ENCODE data around the gene VAV3. TPM values are rescaled to one million over a fixed set of nuclear protein-coding genes. Genes with fewer than 3 reads are reported as not detected.

The VAV3 gene
- total RNA-seq, 4 donors from 2014 or later, result 1.9 to 5.8 (median 3.0) TPM

DNA sequence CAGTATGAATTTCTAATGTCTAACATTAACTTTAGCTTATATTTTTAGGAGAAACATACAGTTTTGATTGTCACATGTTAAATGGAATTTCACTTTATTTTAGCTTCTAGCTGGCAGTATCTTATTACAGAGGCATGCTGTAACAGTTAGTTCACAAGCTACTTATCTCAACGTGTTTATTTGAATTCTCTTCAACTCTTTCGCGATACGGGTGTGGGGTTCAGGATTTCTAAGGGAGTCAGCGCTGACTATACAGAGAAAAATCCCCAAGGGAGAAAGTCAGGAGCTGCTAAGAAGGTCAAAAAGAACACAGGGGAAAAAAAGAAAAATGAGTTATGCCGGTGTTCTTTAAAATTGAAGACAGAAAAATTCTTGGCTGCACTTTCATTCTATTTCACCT, 296.2 kb downstream of the VAV3 start:
- no peak for DNase-seq (ENCODE audit: extremely low spot score)
- H3K9me3 ChIP-seq, result no peaks in the 10 kb centered on the region
- H3K4me3 ChIP-seq, result peak overlapping the region in 1 of 4 donors; percentile 17
- H3K27me3 ChIP-seq, result no peaks in the 10 kb centered on the region
- TF ChIP-seq POLR2AphosphoS5 (IDR thresholded peaks at IDR 0.05) (no peak), EP300 (IDR thresholded peaks at IDR 0.05) (no peak), POLR2A (IDR thresholded peaks at IDR 0.05; ENCODE audit: low read depth) (no peak)
- TF ChIP-seq, protein P1, sequence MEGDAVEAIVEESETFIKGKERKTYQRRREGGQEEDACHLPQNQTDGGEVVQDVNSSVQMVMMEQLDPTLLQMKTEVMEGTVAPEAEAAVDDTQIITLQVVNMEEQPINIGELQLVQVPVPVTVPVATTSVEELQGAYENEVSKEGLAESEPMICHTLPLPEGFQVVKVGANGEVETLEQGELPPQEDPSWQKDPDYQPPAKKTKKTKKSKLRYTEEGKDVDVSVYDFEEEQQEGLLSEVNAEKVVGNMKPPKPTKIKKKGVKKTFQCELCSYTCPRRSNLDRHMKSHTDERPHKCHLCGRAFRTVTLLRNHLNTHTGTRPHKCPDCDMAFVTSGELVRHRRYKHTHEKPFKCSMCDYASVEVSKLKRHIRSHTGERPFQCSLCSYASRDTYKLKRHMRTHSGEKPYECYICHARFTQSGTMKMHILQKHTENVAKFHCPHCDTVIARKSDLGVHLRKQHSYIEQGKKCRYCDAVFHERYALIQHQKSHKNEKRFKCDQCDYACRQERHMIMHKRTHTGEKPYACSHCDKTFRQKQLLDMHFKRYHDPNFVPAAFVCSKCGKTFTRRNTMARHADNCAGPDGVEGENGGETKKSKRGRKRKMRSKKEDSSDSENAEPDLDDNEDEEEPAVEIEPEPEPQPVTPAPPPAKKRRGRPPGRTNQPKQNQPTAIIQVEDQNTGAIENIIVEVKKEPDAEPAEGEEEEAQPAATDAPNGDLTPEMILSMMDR (IDR thresholded peaks at IDR 0.05), result no peak
- intact Hi-C loops (cut with DNase I), result no loop called here
- peak overlapping the region; percentile 56 to 70 (median 65) for H3K27ac ChIP-seq (replicated peaks in 1 of 4)
- 43% methylated on average over 6 of the region's 6 CpGs for WGBS
- peaks cover 0 to 64% (median 50%) of the 10 kb centered on the region in 4 donors for H3K4me1 ChIP-seq
- no peaks in the 10 kb centered on the region for H3K36me3 ChIP-seq

DNA sequence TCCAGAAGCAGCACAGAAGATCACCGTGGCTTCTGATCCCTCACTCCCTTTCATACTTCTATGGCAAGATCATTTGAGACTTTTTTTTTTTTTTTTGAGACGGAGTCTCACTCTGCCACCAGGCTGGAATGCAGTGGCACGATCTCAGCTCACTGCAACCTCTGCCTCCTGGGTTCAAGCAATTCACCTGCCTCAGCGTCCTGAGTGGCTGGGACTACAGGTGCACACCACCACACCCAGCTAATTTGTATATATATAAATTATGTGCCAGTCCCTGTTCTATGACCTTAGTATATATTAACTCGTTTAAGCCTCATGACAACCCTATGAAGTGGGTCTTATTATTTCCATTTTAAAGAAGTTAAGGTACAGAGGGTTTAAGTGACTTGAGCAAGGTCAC, 298.5 kb downstream of the VAV3 start:
- WGBS, result 74% methylated on average over 5 of the region's 5 CpGs
- H3K9me3 ChIP-seq, result no peaks in the 10 kb centered on the region
- intact Hi-C loops (cut with DNase I), result no loop called here
- no peak for DNase-seq (ENCODE audit: extremely low spot score)
- no peak overlapping the region for H3K4me3 ChIP-seq
- H3K27ac ChIP-seq (replicated peaks in 1 of 4), result no peak overlapping the region
- no peaks in the 10 kb centered on the region for H3K36me3 ChIP-seq
- H3K27me3 ChIP-seq, result no peaks in the 10 kb centered on the region
- no peak for TF ChIP-seq POLR2A (IDR thresholded peaks at IDR 0.05; ENCODE audit: low read depth)
- H3K4me1 ChIP-seq, result peaks cover 0 to 53% (median 39%) of the 10 kb centered on the region in 4 donors

DNA sequence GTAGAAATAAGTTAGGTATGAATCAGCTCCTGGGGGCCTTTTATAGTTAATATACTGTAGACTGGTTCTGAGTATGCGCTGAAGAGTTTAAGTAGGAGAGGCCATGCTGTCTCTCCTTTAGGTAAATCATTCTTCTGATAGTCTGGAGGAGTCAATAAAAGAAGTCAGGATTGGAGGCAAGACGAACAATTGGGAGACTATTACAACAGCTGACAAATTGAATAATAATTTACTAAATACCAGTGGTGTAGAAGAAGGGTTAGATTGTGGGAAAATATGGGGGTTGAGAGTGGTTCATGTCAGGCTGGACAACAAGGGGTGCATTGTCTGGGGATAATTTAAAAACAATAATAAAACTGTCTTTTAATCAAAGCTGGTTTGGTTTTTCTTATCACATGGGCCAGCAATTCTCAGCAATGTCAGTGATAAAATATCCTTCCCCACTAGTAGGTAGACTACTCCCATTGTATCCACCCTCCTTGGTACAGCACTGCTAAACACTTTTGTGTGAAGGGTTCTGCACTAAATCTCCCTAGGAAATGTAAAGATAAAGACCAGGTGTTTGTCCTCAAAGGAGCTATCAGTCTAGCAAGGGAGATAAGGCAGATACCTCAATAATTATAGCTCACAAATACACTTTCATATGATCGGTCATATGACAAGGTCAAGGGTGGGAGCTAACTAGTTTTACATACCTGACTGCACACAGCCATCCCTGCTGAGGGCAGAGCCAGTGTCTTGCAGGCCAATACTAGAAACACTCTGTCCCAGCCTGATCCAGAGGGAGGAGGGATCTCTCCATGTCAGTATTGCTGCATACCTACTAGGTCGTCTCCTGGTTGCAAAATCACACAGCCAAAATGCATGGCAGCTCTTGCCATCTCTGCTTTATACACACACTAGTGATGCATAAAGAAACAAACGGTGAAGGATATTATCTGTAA, 299.7 kb downstream of the VAV3 start:
- DNase-seq (ENCODE audit: extremely low spot score), result no peak
- no peaks in the 10 kb centered on the region for H3K27me3 ChIP-seq
- intact Hi-C loops (cut with DNase I), result no loop called here
- H3K27ac ChIP-seq (replicated peaks in 1 of 4), result no peak overlapping the region
- 79% methylated on average over 5 of the region's 5 CpGs for WGBS
- TF ChIP-seq POLR2A (IDR thresholded peaks at IDR 0.05; ENCODE audit: low read depth) (no peak), POLR2AphosphoS5 (IDR thresholded peaks at IDR 0.05) (no peak), EP300 (IDR thresholded peaks at IDR 0.05) (no peak)
- TF ChIP-seq, protein P1 (IDR thresholded peaks at IDR 0.05), result no peak
- no peaks in the 10 kb centered on the region for H3K9me3 ChIP-seq
- H3K4me1 ChIP-seq, result peaks cover 0 to 48% (median 33%) of the 10 kb centered on the region in 4 donors
- H3K36me3 ChIP-seq, result no peaks in the 10 kb centered on the region
- no peak overlapping the region for H3K4me3 ChIP-seq

DNA sequence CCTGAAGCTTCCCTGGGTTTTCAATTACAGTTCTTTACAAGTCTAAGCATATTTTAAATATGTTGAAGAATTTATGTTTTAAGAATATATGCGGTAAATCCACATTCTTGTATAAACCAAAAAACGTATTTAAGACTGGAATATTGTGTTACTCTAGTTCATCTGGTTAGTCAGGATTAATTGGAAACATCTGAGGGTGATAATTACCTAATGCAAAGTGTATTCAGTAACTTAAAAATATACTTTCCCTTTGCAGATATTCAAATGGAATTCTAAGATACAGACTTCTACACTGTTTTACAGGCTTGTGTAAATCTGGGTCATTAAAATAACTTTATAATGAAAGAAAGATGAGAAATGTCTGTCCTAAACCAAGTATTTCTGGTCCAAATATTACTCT, 302.0 kb downstream of the VAV3 start:
- H3K27ac ChIP-seq (replicated peaks in 1 of 4), result no peak overlapping the region
- WGBS, result 59% methylated on average over 2 of the region's 2 CpGs
- no peaks in the 10 kb centered on the region for H3K27me3 ChIP-seq
- H3K9me3 ChIP-seq, result no peaks in the 10 kb centered on the region
- intact Hi-C loops (cut with DNase I), result no loop called here
- no peak for DNase-seq (ENCODE audit: extremely low spot score)
- H3K4me3 ChIP-seq, result no peak overlapping the region
- TF ChIP-seq, protein P1 (IDR thresholded peaks at IDR 0.05), result no peak
- TF ChIP-seq POLR2A (IDR thresholded peaks at IDR 0.05; ENCODE audit: low read depth) (no peak), EP300 (IDR thresholded peaks at IDR 0.05) (no peak), POLR2AphosphoS5 (IDR thresholded peaks at IDR 0.05) (no peak)
- no peaks in the 10 kb centered on the region for H3K36me3 ChIP-seq
- H3K4me1 ChIP-seq, result peaks cover 0 to 32% (median 20%) of the 10 kb centered on the region in 4 donors

DNA sequence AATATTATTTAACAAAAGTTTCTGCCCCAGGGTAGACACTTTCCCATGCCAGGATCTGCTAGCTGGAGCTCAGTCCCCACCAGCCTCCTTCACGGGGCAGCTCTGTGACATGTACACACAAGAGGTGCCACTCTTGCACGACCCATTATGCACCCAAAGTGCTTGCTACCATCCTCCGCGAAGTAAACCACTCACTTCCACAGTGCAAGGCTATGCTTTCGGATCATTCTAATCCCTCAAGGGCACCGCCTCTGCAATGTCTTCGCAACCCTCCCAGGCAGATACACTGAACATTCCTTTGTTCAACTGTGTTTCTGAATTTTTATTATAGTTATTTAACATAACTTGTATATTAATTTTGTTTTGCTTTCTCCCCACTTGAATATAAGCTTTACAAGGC, 303.8 kb downstream of the VAV3 start:
- intact Hi-C loops (cut with DNase I), result no loop called here

More for the DNA sequence above, 303.8 kb downstream of the VAV3 start:
- DNase-seq (ENCODE audit: extremely low spot score), result no peak
- H3K27ac ChIP-seq (replicated peaks in 1 of 4), result no peak overlapping the region
- H3K9me3 ChIP-seq, result no peaks in the 10 kb centered on the region
- no peaks in the 10 kb centered on the region for H3K27me3 ChIP-seq
- 94% methylated on average over 7 of the region's 7 CpGs for WGBS
- H3K4me3 ChIP-seq, result no peak overlapping the region
- no peaks in the 10 kb centered on the region for H3K36me3 ChIP-seq
- TF ChIP-seq POLR2A (IDR thresholded peaks at IDR 0.05; ENCODE audit: low read depth), result no peak
- TF ChIP-seq EP300 (IDR thresholded peaks at IDR 0.05), result no peak
- TF ChIP-seq, protein P1 (IDR thresholded peaks at IDR 0.05), result no peak
- no peak for TF ChIP-seq POLR2AphosphoS5 (IDR thresholded peaks at IDR 0.05)
- H3K4me1 ChIP-seq, result peaks cover 0 to 22% (median 14%) of the 10 kb centered on the region in 4 donors
